Suprapubic skin (tissue), 4 donors: Measurements from ENCODE around the gene BPHL. TPM values are rescaled to one million over a fixed set of nuclear protein-coding genes. Genes with fewer than 3 reads are reported as not detected.
"Not testable (repeated sequence)": the region's sequence is repeated elsewhere in the genome, so short reads cannot be mapped to it uniquely, and the experiment has no call there.

Experiments used
- DNase-seq, 2 donors: peaks; one replicate each; pipeline ENCODE4 v3.0.0-alpha.2; 2019; ENCODE audit warnings: low spot score in 2 of 2
- H3K27ac ChIP-seq: fragments of 200-600 bp; sonication (generic); one replicate; pipeline ENCODE4 v1.5.1; 2019
- H3K27me3 ChIP-seq: fragments of 200-600 bp; sonication (generic); one replicate; pipeline ENCODE4 v1.5.1; 2019
- H3K36me3 ChIP-seq: fragments of 200-600 bp; sonication (generic); one replicate; pipeline ENCODE4 v1.5.1; 2019
- H3K4me1 ChIP-seq: fragments of 200-600 bp; sonication (generic); one replicate; pipeline ENCODE4 v1.5.1; 2019
- H3K4me3 ChIP-seq: fragments of 200-600 bp; sonication (generic); one replicate; pipeline ENCODE4 v1.5.1; 2019; ENCODE audit warnings: mild to moderate bottlenecking
- H3K9me3 ChIP-seq: fragments of 200-600 bp; sonication (generic); one replicate; pipeline ENCODE4 v1.5.1; 2019
- EP300 ChIP-seq: sonication (generic); formaldehyde crosslinking; IDR thresholded peaks from one replicate; pipeline ENCODE4 v1.6.1; 2017; ENCODE audit warnings: antibody characterized with exemption
- POLR2A ChIP-seq, 2 donors: fragments of 450-650 bp; IDR thresholded peaks; one replicate each; pipeline ENCODE4 v1.6.1; 2017; ENCODE audit warnings: antibody characterized with exemption in 2 of 2, mild to moderate bottlenecking in 2 of 2, moderate library complexity in 2 of 2
- POLR2AphosphoS5 ChIP-seq, 3 donors: sonication (generic); formaldehyde crosslinking; IDR thresholded peaks; one replicate each; pipeline ENCODE4 v1.6.1; 2017; ENCODE audit warnings: antibody characterized with exemption in 3 of 3
- WGBS: methylation state at CpG from one replicate; pipeline ENCODE4 v1.1.5; 2018; 5-methylcytosine and 5-hydroxymethylcytosine counted together
- total RNA-seq, 4 donors: library from RNA; depleted of rRNA; stranded (reverse); fragments of >200 nt; gene quantifications; one replicate each; pipeline ENCODE4 v1.1.0, GENCODE V29; 2016
- TF ChIP-seq, protein P1 (sequence below), 2 donors: fragments of 200-600 bp in 1 of 2; fragments of 450-650 bp in 1 of 2; sonication (generic) in 1 of 2; IDR thresholded peaks; one replicate each; pipeline ENCODE4 v1.5.1; 2016 to 2019; ENCODE audit warnings: antibody characterized with exemption in 2 of 2, mild to moderate bottlenecking in 1 of 2, moderate library complexity in 1 of 2

Gene BPHL
- total RNA-seq, 4 donors from 2014 or later = 16.1 to 24.5 (median 20.3) TPM

GRCh38 chr6:3196770-3197169 lies 78.3 kb downstream of the BPHL start:
- H3K36me3 ChIP-seq = no peaks in the 10 kb centered on the region
- H3K9me3 ChIP-seq = no peaks in the 10 kb centered on the region
- WGBS = 82% methylated on average over 5 of the region's 5 CpGs
- H3K4me1 ChIP-seq = no peaks in the 10 kb centered on the region
- TF ChIP-seq EP300 (no peak), POLR2AphosphoS5 (IDR thresholded peaks at IDR 0.05) (no peak), POLR2A (IDR thresholded peaks at IDR 0.05) (no peak)
- TF ChIP-seq, protein P1, sequence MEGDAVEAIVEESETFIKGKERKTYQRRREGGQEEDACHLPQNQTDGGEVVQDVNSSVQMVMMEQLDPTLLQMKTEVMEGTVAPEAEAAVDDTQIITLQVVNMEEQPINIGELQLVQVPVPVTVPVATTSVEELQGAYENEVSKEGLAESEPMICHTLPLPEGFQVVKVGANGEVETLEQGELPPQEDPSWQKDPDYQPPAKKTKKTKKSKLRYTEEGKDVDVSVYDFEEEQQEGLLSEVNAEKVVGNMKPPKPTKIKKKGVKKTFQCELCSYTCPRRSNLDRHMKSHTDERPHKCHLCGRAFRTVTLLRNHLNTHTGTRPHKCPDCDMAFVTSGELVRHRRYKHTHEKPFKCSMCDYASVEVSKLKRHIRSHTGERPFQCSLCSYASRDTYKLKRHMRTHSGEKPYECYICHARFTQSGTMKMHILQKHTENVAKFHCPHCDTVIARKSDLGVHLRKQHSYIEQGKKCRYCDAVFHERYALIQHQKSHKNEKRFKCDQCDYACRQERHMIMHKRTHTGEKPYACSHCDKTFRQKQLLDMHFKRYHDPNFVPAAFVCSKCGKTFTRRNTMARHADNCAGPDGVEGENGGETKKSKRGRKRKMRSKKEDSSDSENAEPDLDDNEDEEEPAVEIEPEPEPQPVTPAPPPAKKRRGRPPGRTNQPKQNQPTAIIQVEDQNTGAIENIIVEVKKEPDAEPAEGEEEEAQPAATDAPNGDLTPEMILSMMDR (IDR thresholded peaks at IDR 0.05) = no peak
- H3K27ac ChIP-seq = no peak overlapping the region
- DNase-seq = no peak
- no peak overlapping the region for H3K4me3 ChIP-seq
- no peaks in the 10 kb centered on the region for H3K27me3 ChIP-seq

DNA sequence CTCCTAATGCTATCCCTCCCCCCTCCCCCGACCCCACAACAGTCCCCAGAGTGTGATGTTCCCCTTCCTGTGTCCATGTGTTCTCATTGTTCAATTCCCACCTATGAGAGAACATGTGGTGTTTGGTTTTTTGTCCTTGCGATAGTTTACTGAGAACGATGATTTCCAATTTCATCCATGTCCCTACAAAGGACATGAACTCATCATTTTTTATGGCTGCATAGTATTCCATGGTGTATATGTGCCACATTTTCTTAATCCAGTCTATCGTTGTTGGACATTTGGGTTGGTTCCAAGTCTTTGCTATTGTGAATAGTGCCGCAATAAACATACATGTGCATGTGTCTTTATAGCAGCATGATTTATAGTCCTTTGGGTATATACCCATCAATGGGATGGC lies 79.2 kb downstream of the BPHL start:
- not testable (repeated sequence) for H3K4me1 ChIP-seq, H3K36me3 ChIP-seq, H3K27me3 ChIP-seq, H3K4me3 ChIP-seq, H3K27ac ChIP-seq, DNase-seq, H3K9me3 ChIP-seq
- 86% methylated on average over 3 of the region's 5 CpGs for WGBS

- no peak overlapping the region for H3K4me3 ChIP-seq
- TF ChIP-seq POLR2AphosphoS5 (IDR thresholded peaks at IDR 0.05) (no peak), EP300 (no peak), POLR2A (IDR thresholded peaks at IDR 0.05) (no peak)
- TF ChIP-seq, protein P1 (IDR thresholded peaks at IDR 0.05) = no peak
These were observed 80.9 kb downstream of the BPHL start for GRCh38 chr6:3199382-3199781.

DNA sequence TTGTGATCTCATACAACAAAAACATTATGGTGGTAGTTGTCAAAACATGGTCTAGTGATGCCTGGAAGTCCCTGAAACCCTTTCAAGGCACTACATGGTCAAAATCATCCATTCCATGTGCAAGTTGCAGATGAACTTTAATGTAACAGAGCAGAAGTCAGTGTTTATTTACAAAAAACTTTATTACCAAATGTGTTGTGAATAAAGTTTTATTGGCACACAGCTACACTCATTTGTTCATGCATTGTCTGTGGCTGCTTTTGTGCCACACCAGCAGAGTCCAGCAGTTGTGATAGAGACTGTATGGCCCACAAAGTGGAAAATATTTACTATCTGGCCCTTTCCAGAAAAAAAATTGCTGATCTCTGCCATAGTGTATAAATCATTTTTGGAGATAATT lies 82.2 kb downstream of the BPHL start:
- DNase-seq = no peak

More at GRCh38 chr6:3199382-3199781, 80.9 kb downstream of the BPHL start:
- H3K27ac ChIP-seq = no peak overlapping the region
- H3K27me3 ChIP-seq = no peaks in the 10 kb centered on the region
- 90% methylated on average over 5 of the region's 5 CpGs for WGBS
- DNase-seq = no peak
- H3K9me3 ChIP-seq = no peaks in the 10 kb centered on the region
- no peaks in the 10 kb centered on the region for H3K36me3 ChIP-seq
- no peaks in the 10 kb centered on the region for H3K4me1 ChIP-seq

DNA sequence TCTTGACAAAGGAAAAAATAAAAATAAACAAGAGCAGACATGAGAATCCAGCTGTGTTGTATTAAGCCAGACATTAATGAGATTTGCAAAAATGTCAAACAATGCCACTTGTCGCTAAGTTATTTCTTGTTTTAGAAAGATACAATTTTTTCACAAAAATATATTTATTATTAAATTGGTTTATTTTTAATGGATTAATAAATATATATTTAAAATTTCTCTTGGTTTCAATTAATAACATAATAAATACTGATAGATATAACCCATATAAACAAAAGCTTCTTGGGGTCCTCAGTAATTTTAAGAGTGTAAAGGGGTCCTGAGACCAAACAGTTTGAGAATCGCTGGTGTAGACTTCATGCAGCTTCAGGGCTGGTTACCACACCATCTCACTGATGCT lies 82.9 kb downstream of the BPHL start:
- peaks cover 9% of the 10 kb centered on the region for H3K4me1 ChIP-seq
- 86% methylated on average over 2 of the region's 2 CpGs for WGBS
- no peak overlapping the region for H3K4me3 ChIP-seq
- DNase-seq = no peak
- TF ChIP-seq EP300 (no peak), POLR2AphosphoS5 (IDR thresholded peaks at IDR 0.05) (no peak), POLR2A (IDR thresholded peaks at IDR 0.05) (no peak)
- TF ChIP-seq, protein P1 (IDR thresholded peaks at IDR 0.05) = no peak
- no peaks in the 10 kb centered on the region for H3K36me3 ChIP-seq
- H3K9me3 ChIP-seq = no peaks in the 10 kb centered on the region
- H3K27me3 ChIP-seq = no peaks in the 10 kb centered on the region
- no peak overlapping the region for H3K27ac ChIP-seq

More for the DNA sequence above, 82.2 kb downstream of the BPHL start:
- peaks cover 4% of the 10 kb centered on the region for H3K4me1 ChIP-seq
- no peak overlapping the region for H3K27ac ChIP-seq
- no peaks in the 10 kb centered on the region for H3K9me3 ChIP-seq
- H3K36me3 ChIP-seq = no peaks in the 10 kb centered on the region
- no peak overlapping the region for H3K4me3 ChIP-seq
- H3K27me3 ChIP-seq = no peaks in the 10 kb centered on the region
- TF ChIP-seq EP300 (no peak), POLR2A (IDR thresholded peaks at IDR 0.05) (no peak), POLR2AphosphoS5 (IDR thresholded peaks at IDR 0.05) (no peak)
- TF ChIP-seq, protein P1 (IDR thresholded peaks at IDR 0.05) = no peak

Other genes starting within 250 kb of the BPHL start
- 1 to 10 TPM; 1.0 to 4.0 (median 2.5) TPM for gene SERPINB9, start 215.4 kb upstream of the BPHL start, total RNA-seq
- gene SERPINB6, start 147.1 kb upstream of the BPHL start, total RNA-seq = 10 to 100 TPM; 26.8 to 53.4 (median 36.8) TPM
- 10 to 100 TPM; 22.8 to 40.4 (median 38.3) TPM for gene NQO2, start 118.8 kb upstream of the BPHL start, total RNA-seq
- gene RIPK1, start 50.2 kb upstream of the BPHL start, total RNA-seq = 10 to 100 TPM; 25.6 to 37.6 (median 32.2) TPM
- gene TUBB2A, start 38.8 kb downstream of the BPHL start, total RNA-seq = 100 to 1,000 TPM; 121 to 338 (median 242) TPM
- 10 to 100 TPM in 3 of 4 donors, 1 to 10 TPM in 1; 9.2 to 19.3 (median 13.2) TPM for gene TUBB2B, start 108.9 kb downstream of the BPHL start, total RNA-seq
- 10 to 100 TPM; 11.4 to 32.6 (median 21.1) TPM for gene PSMG4, start 140.2 kb downstream of the BPHL start, total RNA-seq